ENCODE measurements around the gene SYTL2. TPM values are rescaled to one million over a fixed set of nuclear protein-coding genes. Genes with fewer than 3 reads are reported as not detected.
"Not testable (repeated sequence)": the region's sequence is repeated elsewhere in the genome, so short reads cannot be mapped to it uniquely, and the experiment has no call there.

Gene SYTL2, protein sequence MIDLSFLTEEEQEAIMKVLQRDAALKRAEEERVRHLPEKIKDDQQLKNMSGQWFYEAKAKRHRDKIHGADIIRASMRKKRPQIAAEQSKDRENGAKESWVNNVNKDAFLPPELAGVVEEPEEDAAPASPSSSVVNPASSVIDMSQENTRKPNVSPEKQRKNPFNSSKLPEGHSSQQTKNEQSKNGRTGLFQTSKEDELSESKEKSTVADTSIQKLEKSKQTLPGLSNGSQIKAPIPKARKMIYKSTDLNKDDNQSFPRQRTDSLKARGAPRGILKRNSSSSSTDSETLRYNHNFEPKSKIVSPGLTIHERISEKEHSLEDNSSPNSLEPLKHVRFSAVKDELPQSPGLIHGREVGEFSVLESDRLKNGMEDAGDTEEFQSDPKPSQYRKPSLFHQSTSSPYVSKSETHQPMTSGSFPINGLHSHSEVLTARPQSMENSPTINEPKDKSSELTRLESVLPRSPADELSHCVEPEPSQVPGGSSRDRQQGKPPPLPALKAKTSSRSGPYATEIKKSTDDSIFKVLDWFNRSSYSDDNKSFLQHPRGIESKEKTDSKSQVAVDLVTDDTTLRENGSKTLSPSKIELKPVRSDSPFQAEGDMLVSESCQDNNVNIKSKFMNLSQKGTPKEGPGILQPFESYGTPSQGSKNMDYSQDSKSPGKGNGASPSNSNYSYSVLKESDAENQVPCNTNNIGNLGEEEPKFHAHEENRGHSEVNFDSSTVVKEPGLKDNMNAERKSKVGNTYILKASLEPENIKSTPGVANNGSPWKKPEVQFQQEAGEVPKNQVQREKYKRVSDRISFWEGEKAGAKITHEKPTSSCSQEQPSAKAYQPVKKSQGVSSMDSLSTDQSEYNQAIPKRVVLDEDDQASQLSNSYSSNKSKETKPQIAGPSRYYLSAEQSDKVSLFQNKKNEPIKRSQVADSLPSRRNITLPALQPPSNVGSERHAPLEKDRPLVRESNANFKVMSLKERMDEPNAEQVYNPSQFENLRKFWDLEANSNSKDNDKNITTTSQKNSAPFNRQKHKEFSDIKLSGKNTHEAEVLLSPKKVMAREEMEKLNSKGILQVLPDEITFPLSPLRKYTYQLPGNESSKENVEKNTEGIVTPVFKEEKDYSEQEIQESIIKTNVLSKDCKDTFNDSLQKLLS (N-terminal part only)
- total RNA-seq (2022) (2.1 and 2.7 TPM in 2 replicates), Bru-seq, nascent RNA (percentile 32 among the genes with signal in this experiment), BruChase-seq, experiment 1, labeled RNA remaining after a 6-hour chase (percentile 35 among the genes with signal in this experiment), BruChase-seq, experiment 2, labeled RNA remaining after a 2-hour chase (percentile 38 among the genes with signal in this experiment)
- long read RNA-seq, partial matches to known transcripts = 0 of 1 reads
- long read RNA-seq, other reads (novel, unspliced or antisense) = 1 of 1 reads

DNA sequence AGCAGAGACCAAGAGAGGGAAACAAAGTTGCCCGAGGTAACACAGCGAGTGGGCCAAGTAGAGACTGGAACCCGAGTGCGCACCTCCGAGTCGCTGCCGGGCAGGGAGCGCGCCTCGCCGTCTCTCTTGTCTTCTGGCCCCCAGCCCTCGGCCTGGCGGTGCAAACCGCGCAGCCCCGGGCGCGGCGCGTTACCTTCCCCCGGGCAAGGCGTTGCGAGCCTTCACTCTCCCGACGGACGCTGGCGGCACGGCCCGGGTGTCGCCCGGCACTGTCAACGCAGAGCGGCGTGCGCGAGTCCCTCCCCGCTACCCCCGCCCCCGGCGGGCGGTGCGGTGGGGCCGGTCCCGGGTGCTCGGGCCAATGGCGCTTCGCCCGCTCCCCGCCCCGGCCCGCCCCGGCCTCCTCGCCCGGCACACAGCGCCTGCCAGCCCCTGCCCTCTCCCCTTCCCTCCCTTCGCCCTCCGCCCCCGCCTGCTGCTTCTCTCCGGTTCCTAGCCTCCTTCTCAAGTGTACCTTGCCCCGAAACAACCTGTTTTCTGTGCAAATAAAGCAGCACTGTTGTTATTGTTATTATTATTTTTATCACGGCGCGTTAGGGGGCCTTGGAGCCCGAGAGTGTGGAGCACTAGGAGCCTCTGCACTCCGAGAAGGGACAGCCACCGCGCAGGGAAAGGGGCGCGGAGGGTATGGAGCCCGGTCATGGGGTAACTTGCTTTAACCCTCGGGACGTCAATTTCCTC lies at the start of gene SYTL2:
SYTL2 (minus strand) TSS at position 271 of the 741 bp plus-strand sequence. CDS start 53,416 bp downstream, outside the sequence.
- peak; percentile 67 for DNase-seq (ENCODE audit: unreplicated experiment)
- ChIA-PET POLR2A (no interaction called here), CTCF (interaction anchor here (0.7 to 0.9 kb wide), 2 partner anchors 15 to 32 kb away, joined by 3 read pairs; no protein-coding TSS in a partner anchor)
- Mint-ChIP-seq H3K9me3 (ENCODE audit: unreplicated experiment) (no peaks in the 10 kb centered on the region), H3K27me3 (ENCODE audit: insufficient read depth, unreplicated experiment) (no peaks in the 10 kb centered on the region), H3K4me1 (ENCODE audit: insufficient read depth, unreplicated experiment) (peaks cover 26% of the 10 kb centered on the region), H3K27ac (ENCODE audit: low read depth, unreplicated experiment) (no peak within 1 kb of the TSS), H3K36me3 (ENCODE audit: insufficient read depth, unreplicated experiment) (no peaks in the 10 kb centered on the region), H3K4me3 (ENCODE audit: unreplicated experiment) (peak within 1 kb of the TSS; percentile 69)
- TF ChIP-seq, protein P1, sequence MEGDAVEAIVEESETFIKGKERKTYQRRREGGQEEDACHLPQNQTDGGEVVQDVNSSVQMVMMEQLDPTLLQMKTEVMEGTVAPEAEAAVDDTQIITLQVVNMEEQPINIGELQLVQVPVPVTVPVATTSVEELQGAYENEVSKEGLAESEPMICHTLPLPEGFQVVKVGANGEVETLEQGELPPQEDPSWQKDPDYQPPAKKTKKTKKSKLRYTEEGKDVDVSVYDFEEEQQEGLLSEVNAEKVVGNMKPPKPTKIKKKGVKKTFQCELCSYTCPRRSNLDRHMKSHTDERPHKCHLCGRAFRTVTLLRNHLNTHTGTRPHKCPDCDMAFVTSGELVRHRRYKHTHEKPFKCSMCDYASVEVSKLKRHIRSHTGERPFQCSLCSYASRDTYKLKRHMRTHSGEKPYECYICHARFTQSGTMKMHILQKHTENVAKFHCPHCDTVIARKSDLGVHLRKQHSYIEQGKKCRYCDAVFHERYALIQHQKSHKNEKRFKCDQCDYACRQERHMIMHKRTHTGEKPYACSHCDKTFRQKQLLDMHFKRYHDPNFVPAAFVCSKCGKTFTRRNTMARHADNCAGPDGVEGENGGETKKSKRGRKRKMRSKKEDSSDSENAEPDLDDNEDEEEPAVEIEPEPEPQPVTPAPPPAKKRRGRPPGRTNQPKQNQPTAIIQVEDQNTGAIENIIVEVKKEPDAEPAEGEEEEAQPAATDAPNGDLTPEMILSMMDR (IDR thresholded peaks at IDR 0.05; ENCODE audit: unreplicated experiment) = no peak
- intact Hi-C loops (cut with micrococcal nuclease) = no loop called here
- no TSS peak for BruUV-seq (replicated peaks)

DNA sequence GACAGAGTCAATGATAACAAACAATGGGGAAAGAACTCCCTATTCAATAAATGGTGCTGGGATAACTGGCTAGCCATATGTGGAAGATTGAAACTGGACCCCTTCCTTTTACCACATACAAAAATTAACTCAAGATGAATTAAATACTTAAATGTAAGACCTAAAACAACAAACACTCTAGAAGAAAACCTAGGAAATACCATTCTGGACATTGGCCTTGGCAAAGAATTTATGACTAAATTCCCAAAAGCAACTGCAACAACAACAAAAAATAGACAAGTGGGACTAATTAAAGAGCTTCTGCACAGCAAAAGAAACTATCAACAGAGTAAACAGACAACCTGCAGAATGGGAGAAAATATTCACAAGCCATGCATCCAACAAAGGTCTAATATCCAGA lies 48.6 kb upstream of the SYTL2 start:
- POLR2A ChIA-PET; H3K27ac Mint-ChIP-seq (ENCODE audit: low read depth, unreplicated experiment): not testable (repeated sequence)
- CTCF ChIA-PET = interaction anchor here (0.6 kb wide), 1 partner anchor 31 kb away, joined by 3 read pairs; no protein-coding TSS in a partner anchor

DNA sequence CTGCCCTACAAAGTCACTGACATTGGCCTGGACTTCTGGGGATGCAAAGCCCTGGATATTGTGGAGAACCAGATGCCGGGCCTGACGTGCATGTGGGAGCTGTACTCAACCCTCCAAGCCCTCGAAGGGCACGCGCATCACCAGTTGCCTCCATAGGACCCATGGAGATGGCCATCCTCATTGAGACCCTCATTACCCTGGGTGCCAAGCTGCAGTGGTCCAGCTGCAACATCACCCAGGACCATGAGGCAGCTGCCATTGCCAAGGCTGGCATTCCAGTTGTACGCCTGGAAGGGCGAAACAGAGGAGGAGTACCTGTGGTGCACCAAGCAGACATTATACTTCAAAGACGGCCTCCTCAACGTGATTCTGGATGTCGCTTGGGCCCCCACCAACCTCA lies 46.2 kb upstream of the SYTL2 start:
- Mint-ChIP-seq H3K27me3 (ENCODE audit: insufficient read depth, unreplicated experiment) (no peaks in the 10 kb centered on the region), H3K27ac (ENCODE audit: low read depth, unreplicated experiment) (no peak overlapping the region), H3K4me1 (ENCODE audit: insufficient read depth, unreplicated experiment) (no peaks in the 10 kb centered on the region), H3K4me3 (ENCODE audit: unreplicated experiment) (no peak overlapping the region), H3K9me3 (ENCODE audit: unreplicated experiment) (peaks cover 10% of the 10 kb centered on the region), H3K36me3 (ENCODE audit: insufficient read depth, unreplicated experiment) (no peaks in the 10 kb centered on the region)
- BruUV-seq (replicated peaks) = no TSS peak
- ChIA-PET POLR2A (no interaction called here), CTCF (no interaction called here)
- DNase-seq (ENCODE audit: unreplicated experiment) = no peak
- intact Hi-C loops (cut with micrococcal nuclease) = loop anchor here (5.0 to 10.0 kb wide), 3 partner anchors 188 to 600 kb away; no protein-coding TSS in a partner anchor
- TF ChIP-seq, protein P1 (IDR thresholded peaks at IDR 0.05; ENCODE audit: unreplicated experiment) = no peak

More for the DNA sequence above, 48.6 kb upstream of the SYTL2 start:
- not testable (repeated sequence) for H3K4me1 Mint-ChIP-seq (ENCODE audit: insufficient read depth, unreplicated experiment); H3K4me3 Mint-ChIP-seq (ENCODE audit: unreplicated experiment); H3K27me3 Mint-ChIP-seq (ENCODE audit: insufficient read depth, unreplicated experiment); BruUV-seq (replicated peaks); H3K9me3 Mint-ChIP-seq (ENCODE audit: unreplicated experiment); H3K36me3 Mint-ChIP-seq (ENCODE audit: insufficient read depth, unreplicated experiment); DNase-seq (ENCODE audit: unreplicated experiment)
- intact Hi-C loops (cut with micrococcal nuclease) = loop anchor here (5.0 to 10.0 kb wide), 3 partner anchors 185 to 598 kb away; no protein-coding TSS in a partner anchor
